HG02885 (cell line): Measurements from ENCODE around the gene MACROH2A1.

Experiments
- ATAC-seq: cut with Tn5 transposase; IDR thresholded peaks from one replicate; pipeline ENCODE4 v1.9.1; 2021; ENCODE audit warnings: mild to moderate bottlenecking; ENCODE audit not compliant: unreplicated experiment, poor library complexity

The MACROH2A1 gene

DNA sequence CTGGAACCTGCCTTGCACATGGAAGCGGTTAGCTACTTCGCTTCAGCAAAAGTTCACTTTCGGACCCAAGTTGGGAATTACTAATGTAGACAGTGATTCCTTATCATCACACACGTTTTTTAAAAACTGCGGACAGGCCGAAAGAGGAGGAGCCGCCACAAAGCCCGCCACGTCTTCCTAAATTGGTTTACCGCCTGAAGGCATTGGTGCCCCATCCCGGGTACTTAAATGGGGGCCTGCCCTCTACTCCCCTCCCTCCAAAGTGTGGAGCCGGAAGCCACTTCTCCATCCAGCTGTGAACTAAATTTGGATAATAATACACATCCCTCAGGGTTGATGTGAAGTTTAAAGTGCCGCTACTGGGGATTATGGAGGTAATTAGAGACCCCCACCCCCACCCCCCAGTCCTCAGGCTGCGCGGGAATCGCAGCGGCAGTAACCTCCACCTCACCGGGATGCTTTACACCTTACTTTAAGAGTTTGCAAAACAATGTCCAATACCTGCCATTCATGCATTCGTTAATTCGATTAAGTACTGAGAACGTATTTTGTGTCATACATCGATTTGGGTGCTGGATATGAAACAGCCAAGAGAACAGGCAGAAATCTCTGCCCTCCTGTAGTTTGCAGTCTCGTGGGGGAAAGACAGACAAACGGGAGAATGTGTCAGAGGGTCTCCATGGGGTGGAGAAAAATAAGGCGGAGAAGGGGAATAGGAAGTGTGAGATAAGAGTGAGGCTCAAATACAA, 937 bp upstream of the MACROH2A1 start:
- no peak for ATAC-seq

GRCh38 chr5:135398160-135398854, 724 bp downstream of the MACROH2A1 start:
- peak; percentile 35 for ATAC-seq

- ATAC-seq, result no peak
These were observed 1.9 kb downstream of the MACROH2A1 start for GRCh38 chr5:135397084-135397483.

DNA sequence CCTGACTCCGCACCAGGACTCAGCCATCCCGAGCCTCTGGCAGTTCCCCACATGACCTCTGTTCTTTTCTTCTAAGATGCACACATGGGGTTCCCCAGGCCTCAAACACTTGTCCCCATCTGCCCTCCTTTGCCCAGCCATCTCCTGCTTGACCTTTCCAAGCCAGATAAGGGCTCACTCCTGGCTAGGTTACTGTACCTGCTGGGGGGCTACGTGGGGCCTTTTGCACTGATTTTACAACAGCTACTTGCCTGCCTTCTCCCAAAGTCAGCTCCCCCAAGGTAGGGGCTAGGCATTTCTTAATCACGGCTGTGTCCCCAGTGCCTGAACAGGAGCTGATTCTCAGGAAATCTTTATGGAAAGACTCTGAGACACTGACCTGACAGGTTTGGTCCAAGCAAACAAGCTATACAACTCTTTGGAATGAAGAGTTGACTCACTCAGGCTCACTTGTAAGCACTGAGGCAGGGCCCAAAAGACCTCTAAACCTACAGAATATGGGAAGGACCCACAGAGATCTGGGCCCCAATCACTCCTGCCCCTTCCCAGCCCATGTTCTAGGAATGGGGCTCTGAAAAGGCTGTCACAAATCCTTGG, 2.5 kb downstream of the MACROH2A1 start:
- ATAC-seq, result no peak

- no peak for ATAC-seq
These were observed 3.2 kb downstream of the MACROH2A1 start for GRCh38 chr5:135395866-135396265.

DNA sequence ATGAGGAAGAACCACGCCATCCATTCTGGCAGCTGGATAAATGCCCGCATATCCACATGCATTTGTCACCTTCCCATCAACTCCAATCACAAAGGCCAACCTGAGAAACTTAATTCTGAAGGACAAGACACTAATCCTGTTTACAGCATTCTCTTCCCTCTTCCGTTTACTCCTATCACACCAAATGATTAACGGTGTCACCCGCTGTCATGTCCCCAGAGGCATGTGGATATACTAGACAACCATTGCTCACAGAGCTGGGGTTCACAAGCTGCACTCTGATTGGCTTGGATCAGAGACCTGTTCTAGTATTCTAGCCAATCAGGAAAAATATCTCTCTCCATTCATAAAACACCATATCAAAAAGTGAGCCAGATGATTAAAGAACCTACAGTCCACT, 3.6 kb downstream of the MACROH2A1 start:
- no peak for ATAC-seq

GRCh38 chr5:135394095-135394494, 4.9 kb downstream of the MACROH2A1 start:
- ATAC-seq, result no peak

GRCh38 chr5:135393691-135394090, 5.3 kb downstream of the MACROH2A1 start:
- ATAC-seq, result no peak

- no peak for ATAC-seq
These were observed 5.8 kb downstream of the MACROH2A1 start for GRCh38 chr5:135393229-135393628.

- no peak for ATAC-seq
These were observed 6.8 kb downstream of the MACROH2A1 start for GRCh38 chr5:135392256-135392655.

- no peak for ATAC-seq
These were observed 7.2 kb downstream of the MACROH2A1 start for GRCh38 chr5:135391869-135392255.

- no peak for ATAC-seq
These were observed 7.7 kb downstream of the MACROH2A1 start for GRCh38 chr5:135391116-135391868.

DNA sequence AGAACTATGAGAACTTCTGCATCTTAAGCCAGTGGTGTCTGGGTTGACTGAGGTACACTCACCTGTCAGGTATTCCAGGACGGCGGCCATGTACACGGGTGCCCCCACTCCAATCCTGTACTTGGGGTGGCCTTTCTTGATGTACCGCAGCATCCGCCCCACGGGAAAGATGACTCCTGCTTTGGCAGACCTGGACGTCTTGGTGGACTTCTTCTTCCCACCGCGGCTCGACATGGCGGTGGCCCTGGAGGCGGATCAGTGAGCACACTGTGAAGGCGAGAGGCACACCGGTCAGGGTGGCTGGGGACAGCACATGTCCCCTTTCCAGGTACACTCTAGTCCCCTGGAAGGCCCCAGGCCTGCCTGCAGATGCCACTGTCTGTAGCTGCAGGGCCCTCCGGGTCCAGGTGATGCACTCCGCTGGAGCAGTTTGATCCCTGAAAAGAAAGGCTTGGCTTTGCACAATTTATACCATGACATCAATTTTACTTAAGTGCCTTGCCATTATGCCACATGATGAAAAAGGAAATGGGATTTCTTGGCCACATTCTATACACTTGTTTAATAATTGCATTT, 10.1 kb downstream of the MACROH2A1 start:
- no peak for ATAC-seq

- ATAC-seq, result no peak
These were observed 11.4 kb downstream of the MACROH2A1 start for GRCh38 chr5:135387629-135387960.

DNA sequence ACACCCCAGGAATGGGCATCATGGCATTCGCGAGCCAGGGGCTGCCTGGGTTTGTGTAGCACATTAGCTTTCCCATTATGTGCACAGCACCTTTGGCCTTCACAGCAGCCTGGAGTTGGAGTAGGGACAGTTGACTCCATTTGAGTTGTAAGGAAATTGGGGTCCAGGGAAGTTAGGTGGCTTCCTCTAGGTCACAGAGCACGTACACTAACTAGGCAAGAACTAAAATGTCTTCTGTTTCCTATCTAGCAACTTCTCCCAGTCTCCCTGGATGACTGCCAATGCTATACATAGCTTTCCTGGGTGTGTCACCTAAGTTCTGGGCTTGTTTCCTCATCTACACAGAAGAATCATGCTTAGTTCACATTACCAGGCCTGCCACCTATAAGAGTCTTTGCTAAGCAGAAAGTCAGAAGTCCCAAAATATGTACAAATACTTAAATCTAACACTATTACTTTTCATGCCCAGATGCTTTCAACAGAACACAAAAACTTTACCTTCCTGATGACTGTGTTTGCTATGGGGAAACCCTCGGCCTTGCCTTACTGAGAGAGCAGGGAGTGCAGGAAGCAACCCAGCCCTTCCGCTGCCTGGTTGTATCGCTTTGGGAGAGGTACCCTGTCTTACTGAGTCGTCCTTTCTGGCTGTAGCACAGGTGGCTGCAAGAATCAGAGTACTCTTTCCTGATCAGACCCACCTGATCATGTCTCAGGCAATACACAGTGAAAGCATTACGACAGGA, 12.0 kb downstream of the MACROH2A1 start:
- ATAC-seq, result no peak

GRCh38 chr5:135386096-135386495, 12.9 kb downstream of the MACROH2A1 start:
- ATAC-seq, result no peak

DNA sequence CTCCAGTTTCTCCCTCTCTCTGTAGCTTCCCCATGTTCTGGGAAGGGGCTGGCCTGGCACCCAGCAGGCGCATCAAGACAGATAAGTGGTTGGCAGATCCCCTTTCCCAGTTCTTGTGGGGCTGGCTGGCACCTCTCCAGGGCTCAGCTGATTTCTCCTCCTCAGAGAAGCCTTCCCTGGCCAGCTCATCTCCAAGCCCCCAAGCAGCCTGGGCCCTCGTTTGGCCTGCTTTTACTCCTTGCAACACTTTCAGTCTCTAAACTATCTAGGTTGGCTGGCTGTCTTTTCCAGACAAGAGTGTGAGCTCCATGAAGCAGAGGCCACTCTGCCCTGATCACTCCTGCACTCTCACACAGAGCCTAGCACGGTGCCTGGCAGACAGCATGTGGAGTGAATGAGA, 13.5 kb downstream of the MACROH2A1 start:
- no peak for ATAC-seq

DNA sequence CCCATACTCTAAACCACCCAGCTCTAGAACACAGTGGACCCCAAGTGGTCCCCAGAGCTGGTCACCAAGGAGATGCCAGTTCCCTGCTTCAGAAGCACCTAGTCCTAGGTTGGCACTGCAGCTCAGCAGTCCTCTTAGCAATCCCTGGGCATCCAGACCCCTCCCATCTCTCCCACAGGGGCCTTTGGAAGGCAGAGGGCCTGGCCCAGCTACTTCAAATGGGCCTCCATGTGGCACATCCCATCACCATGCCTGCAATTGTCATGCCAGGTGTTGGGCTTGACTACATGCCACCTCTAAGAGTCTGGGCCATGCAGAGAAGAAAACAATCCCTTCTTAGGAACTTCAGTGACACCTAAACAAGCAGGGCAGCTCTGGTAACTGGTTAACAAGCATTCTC, 14.1 kb downstream of the MACROH2A1 start:
- ATAC-seq, result no peak

- ATAC-seq, result no peak
These were observed 15.1 kb downstream of the MACROH2A1 start for GRCh38 chr5:135383803-135384495.
